ENCODE measurements around the gene NRAS. TPM values are rescaled to one million over a fixed set of nuclear protein-coding genes. Genes with fewer than 3 reads are reported as not detected.

The NRAS gene
- total RNA-seq, 1 experiment from 2014 or later: 48.0 TPM

DNA sequence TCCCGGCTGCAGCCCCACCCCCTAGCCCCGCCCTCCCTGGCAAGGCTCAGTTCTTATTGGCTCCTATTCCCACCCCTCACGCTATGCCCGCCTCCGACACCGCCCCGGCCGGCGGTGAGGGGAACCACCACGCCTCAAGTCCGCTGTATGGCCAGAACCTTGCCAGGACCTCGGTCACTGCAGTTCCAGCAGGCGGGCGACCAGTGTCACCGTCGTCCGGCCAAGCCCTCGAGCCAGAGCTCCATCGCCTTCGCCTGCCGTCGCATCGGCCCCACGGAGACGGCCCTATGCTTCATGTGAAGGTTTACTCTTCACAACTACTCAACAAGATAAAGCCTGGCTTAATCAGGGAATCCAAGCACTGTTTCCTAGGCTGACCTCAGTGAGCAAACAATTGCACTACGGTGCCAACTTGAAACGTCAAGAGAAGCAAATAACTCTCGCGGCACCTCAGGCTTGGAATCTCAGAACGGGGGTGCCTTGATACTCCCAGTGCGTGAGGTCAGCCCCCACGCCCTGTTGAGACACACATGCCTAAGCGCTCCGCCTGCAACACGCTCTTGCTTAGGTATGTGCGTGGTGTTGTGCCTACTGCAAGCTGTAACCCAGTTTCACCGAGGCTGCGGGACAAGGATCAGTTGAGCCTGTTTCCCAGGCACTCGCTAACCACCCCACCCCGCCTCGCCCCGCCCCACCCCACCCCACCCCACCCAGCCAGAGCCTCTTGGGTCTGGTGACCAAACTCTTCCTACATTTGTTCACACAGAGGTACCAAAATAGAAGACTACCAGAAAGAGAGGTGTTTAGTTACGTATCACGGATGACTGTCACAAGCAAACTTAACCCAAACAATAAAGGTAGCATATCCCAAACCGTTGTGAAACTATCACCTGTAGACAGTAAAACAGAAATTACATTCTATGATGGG is 46.2 kb downstream of the NRAS start (continued):
- TF ChIP-seq EGR1 (IDR thresholded peaks at IDR 0.05; ENCODE audit: low read depth) (no peak), EZH2phosphoT487 (IDR thresholded peaks at IDR 0.05; ENCODE audit: borderline replicate concordance) (no peak)

DNA sequence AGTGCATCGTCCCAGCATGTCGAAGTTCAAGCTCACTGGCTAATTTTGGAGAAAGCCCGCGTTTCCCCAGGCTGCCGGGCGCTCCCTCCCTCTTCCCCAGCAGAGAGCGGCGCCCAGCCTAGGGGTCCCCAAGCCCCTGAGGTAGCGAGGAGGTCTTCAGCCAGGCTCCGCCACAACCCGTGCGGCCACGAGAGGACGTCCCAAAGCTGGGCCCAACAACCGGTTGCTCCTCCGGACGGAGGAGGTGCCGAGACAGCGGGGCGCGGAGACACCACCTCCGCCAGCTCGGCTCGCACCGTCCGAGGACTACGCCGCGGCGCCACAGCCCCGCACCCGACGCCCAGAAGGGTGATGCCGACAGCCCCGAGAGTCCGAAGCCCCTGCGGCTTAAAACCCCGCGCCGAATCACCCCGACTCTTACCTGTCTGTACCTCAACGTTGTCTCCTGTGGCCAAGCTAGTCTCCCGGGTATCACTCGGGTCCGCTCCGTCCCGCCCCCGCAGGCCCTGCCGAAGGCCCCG is 46.9 kb downstream of the NRAS start, which contains the start of gene DENND2C:
Gene DENND2C, minus strand, starts transcription at position 488 of the 521 bp plus-strand sequence. CDS start 44,065 bp downstream, outside the sequence.
- no peaks in the 10 kb centered on the region for H3K36me3 ChIP-seq (ENCODE audit: control insufficient read depth in 1 of 2, insufficient read depth in 2 of 2, low read length in 2 of 2)
- TF ChIP-seq ZFX (IDR thresholded peaks at IDR 0.05): peak; percentile 52
- TF ChIP-seq, protein P1, sequence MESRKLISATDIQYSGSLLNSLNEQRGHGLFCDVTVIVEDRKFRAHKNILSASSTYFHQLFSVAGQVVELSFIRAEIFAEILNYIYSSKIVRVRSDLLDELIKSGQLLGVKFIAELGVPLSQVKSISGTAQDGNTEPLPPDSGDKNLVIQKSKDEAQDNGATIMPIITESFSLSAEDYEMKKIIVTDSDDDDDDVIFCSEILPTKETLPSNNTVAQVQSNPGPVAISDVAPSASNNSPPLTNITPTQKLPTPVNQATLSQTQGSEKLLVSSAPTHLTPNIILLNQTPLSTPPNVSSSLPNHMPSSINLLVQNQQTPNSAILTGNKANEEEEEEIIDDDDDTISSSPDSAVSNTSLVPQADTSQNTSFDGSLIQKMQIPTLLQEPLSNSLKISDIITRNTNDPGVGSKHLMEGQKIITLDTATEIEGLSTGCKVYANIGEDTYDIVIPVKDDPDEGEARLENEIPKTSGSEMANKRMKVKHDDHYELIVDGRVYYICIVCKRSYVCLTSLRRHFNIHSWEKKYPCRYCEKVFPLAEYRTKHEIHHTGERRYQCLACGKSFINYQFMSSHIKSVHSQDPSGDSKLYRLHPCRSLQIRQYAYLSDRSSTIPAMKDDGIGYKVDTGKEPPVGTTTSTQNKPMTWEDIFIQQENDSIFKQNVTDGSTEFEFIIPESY (IDR thresholded peaks at IDR 0.05; ENCODE audit: extremely low read depth, insufficient replicate concordance, low read length): no peak
- peak; percentile 82 for TF ChIP-seq POLR2AphosphoS5 (IDR thresholded peaks at IDR 0.05; ENCODE audit: low read depth, low read length)
- TF ChIP-seq, protein P2, sequence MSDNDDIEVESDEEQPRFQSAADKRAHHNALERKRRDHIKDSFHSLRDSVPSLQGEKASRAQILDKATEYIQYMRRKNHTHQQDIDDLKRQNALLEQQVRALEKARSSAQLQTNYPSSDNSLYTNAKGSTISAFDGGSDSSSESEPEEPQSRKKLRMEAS (IDR thresholded peaks at IDR 0.05): 0 out of 2 replicates have a peak, but pooled peaks have one; percentile 24
- TF ChIP-seq TCF7L2 (IDR thresholded peaks at IDR 0.05; ENCODE audit: borderline replicate concordance, extremely low read depth, insufficient read depth, insufficient read length): no peak
- TF ChIP-seq ZNF274 (IDR thresholded peaks at IDR 0.05; ENCODE audit: low read depth, low read length): no peak
- TF ChIP-seq YY1 (IDR thresholded peaks at IDR 0.05; ENCODE audit: extremely low read depth, insufficient replicate concordance, low read depth, low read length): no peak
- 0 out of 2 replicates have a peak, but pooled peaks have one; percentile 6 for TF ChIP-seq RAD21 (IDR thresholded peaks at IDR 0.05; ENCODE audit: low read depth)
- peak; percentile 37; the same call in 1 of the 2 replicates for TF ChIP-seq SIN3A (IDR thresholded peaks at IDR 0.05; ENCODE audit: low read depth)
- TF ChIP-seq, protein P3, sequence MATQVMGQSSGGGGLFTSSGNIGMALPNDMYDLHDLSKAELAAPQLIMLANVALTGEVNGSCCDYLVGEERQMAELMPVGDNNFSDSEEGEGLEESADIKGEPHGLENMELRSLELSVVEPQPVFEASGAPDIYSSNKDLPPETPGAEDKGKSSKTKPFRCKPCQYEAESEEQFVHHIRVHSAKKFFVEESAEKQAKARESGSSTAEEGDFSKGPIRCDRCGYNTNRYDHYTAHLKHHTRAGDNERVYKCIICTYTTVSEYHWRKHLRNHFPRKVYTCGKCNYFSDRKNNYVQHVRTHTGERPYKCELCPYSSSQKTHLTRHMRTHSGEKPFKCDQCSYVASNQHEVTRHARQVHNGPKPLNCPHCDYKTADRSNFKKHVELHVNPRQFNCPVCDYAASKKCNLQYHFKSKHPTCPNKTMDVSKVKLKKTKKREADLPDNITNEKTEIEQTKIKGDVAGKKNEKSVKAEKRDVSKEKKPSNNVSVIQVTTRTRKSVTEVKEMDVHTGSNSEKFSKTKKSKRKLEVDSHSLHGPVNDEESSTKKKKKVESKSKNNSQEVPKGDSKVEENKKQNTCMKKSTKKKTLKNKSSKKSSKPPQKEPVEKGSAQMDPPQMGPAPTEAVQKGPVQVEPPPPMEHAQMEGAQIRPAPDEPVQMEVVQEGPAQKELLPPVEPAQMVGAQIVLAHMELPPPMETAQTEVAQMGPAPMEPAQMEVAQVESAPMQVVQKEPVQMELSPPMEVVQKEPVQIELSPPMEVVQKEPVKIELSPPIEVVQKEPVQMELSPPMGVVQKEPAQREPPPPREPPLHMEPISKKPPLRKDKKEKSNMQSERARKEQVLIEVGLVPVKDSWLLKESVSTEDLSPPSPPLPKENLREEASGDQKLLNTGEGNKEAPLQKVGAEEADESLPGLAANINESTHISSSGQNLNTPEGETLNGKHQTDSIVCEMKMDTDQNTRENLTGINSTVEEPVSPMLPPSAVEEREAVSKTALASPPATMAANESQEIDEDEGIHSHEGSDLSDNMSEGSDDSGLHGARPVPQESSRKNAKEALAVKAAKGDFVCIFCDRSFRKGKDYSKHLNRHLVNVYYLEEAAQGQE (IDR thresholded peaks at IDR 0.05; ENCODE audit: low read depth): no peak
- TF ChIP-seq CEBPB (IDR thresholded peaks at IDR 0.05; ENCODE audit: low read depth): no peak
- peak; percentile 92 for TF ChIP-seq EGR1 (IDR thresholded peaks at IDR 0.05; ENCODE audit: low read depth)
- peaks cover 11 to 22% of the 10 kb centered on the region in 2 experiments; a peak in 3 of 4 replicates for H3K4me1 ChIP-seq (ENCODE audit: control insufficient read depth in 1 of 2, insufficient read depth in 2 of 2, low read length in 2 of 2)
- H3K9me2 ChIP-seq (ENCODE audit: insufficient read depth): no peaks in the 10 kb centered on the region
- no peaks in the 10 kb centered on the region for H3K79me2 ChIP-seq (ENCODE audit: insufficient read depth, low read length)
- peak; percentile 69 for ATAC-seq
- H3K4me2 ChIP-seq (ENCODE audit: low read length): peak within 1 kb of the TSS; percentile 99
- no peaks in the 10 kb centered on the region for H3K9me3 ChIP-seq (ENCODE audit: control insufficient read depth in 1 of 2, insufficient read depth in 1 of 2, low read depth in 1 of 2, low read length in 2 of 2)
- TSS peak; percentile 70 for BruUV-seq (replicated peaks)
- intact Hi-C loops (cut with micrococcal nuclease): loop anchor here (1.0 to 10.0 kb wide), 4 partner anchors 89 to 323 kb away; partner anchors contain the start of gene BCAS2
- CTCF ChIA-PET: interaction anchor here (0.7 to 4.0 kb wide), 5 partner anchors 37 to 691 kb away, joined by 3 to 19 read pairs (median 4); partner anchors contain the start of gene OLFML3
- H3K4me3 ChIP-seq (replicated peaks in 1 of 2; ENCODE audit: low read depth in 1 of 2, low read length in 2 of 2): peak within 1 kb of the TSS; percentile 68 to 85
- H3K27me3 ChIP-seq (ENCODE audit: insufficient read depth, low read length): no peaks in the 10 kb centered on the region
- RAD21 ChIA-PET (ENCODE audit: low non-redundant PET in 1 of 2, low total read pairs in 2 of 2, uncharacterized antibody in 2 of 2, unreplicated experiment in 2 of 2): no interaction called here
- DNase-seq (ENCODE audit: low read depth, low spot score): no peak
- H3K27ac ChIP-seq (ENCODE audit: low read depth, low read length): peak within 1 kb of the TSS; percentile 59
- H4K20me1 ChIP-seq (ENCODE audit: insufficient read depth): no peaks in the 10 kb centered on the region
- POLR2A ChIA-PET: interaction anchor here (0.7 to 1.0 kb wide), 3 partner anchors 10 to 111 kb away, joined by 3 to 6 read pairs (median 3); partner anchors contain the start of gene SIKE1
- peak within 1 kb of the TSS; percentile 97 for H2AFZ ChIP-seq (ENCODE audit: low read depth, low read length, poor library complexity, severe bottlenecking)
- peak within 1 kb of the TSS; percentile 76 for H3K9ac ChIP-seq (ENCODE audit: low read length)
